ENCODE data around the gene ANO2. TPM values are rescaled to one million over a fixed set of nuclear protein-coding genes. Genes with fewer than 3 reads are reported as not detected.

The ANO2 gene
- total and polyA plus RNA-seq, 4 donors: 0.03 to 0.25 (median 0.15) TPM

DNA sequence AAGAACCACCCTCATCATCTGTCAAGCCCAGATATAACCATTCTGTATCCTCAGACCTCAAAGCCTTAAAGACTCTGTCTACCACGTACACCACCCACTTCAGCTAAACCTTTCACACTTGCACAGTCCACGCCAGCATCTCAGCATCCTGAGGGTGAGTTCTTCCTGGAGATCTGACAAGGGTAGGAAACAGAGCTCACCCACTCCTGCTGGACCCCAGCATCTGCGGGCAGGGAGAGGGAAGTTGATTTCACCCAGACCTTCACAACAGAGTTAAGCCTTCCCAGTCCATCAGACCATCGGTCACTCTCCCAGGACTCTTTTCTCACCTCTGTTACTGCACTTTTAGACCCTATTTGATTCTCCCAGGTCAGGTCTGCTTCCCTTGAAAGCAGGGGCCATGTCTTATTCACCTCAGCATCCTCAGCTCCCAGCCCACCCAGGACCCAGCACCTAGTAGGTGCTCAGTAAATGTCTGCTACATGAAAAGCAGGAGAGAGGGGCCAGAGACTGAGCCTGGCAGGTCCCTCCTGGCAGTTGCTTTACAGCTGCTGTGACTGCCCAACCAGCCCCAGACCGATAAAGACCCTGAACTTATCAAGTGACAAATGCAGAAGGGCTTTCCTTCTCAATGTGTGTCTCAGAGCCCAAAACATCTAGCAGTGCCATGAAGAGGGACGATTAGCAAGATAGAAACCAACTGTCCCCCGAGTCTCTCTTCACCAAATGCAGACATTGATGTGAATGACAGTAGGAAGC, 34.1 kb downstream of the ANO2 start (continued):
- TF ChIP-seq, protein P1, sequence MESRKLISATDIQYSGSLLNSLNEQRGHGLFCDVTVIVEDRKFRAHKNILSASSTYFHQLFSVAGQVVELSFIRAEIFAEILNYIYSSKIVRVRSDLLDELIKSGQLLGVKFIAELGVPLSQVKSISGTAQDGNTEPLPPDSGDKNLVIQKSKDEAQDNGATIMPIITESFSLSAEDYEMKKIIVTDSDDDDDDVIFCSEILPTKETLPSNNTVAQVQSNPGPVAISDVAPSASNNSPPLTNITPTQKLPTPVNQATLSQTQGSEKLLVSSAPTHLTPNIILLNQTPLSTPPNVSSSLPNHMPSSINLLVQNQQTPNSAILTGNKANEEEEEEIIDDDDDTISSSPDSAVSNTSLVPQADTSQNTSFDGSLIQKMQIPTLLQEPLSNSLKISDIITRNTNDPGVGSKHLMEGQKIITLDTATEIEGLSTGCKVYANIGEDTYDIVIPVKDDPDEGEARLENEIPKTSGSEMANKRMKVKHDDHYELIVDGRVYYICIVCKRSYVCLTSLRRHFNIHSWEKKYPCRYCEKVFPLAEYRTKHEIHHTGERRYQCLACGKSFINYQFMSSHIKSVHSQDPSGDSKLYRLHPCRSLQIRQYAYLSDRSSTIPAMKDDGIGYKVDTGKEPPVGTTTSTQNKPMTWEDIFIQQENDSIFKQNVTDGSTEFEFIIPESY (IDR thresholded peaks at IDR 0.05): no peak

DNA sequence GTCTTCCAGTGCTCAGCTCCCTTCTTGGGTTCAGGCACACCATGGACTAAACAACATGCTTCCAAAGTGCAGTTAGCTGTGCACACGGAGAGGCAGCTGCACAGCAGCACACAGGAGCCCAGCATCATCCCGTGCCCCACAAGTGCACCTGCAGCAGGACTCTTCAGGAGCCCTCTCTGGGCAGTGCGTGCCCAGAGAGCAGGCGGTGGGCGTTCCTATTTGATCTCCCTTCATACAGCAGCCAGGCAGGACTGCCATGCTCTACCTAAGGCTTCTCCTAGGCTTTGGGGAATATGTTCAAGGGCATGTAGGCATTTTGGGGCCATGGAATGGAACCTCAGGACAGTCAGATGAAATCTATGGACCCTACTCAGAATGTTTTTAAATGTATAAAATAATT, 35.5 kb downstream of the ANO2 start:
- 83% methylated on average over 5 of the region's 5 CpGs for WGBS
- no peaks in the 10 kb centered on the region for H3K36me3 ChIP-seq (ENCODE audit: control insufficient read depth in 4 of 4, insufficient read depth in 3 of 4, low read depth in 1 of 4, low read length in 3 of 4)
- H3K27ac ChIP-seq (ENCODE audit: low read depth in 1 of 2, low read length in 2 of 2): no peak overlapping the region
- no peak for DNase-seq (ENCODE audit: low spot score)
- H3K4me3 ChIP-seq (ENCODE audit: low read depth in 1 of 3, low read length in 3 of 3): no peak overlapping the region
- peaks cover 0 to 3% (median 0%) of the 10 kb centered on the region in 4 donors for H3K27me3 ChIP-seq (ENCODE audit: control insufficient read depth in 4 of 4, insufficient read depth in 4 of 4, low read length in 3 of 4)
- H3K4me1 ChIP-seq (ENCODE audit: control insufficient read depth in 4 of 4, insufficient read depth in 4 of 4, low read length in 3 of 4): no peaks in the 10 kb centered on the region
- TF ChIP-seq RXRA (IDR thresholded peaks at IDR 0.05): no peak
- no peak for TF ChIP-seq HNF4A (conservative IDR thresholded peaks at IDR 0.05)
- TF ChIP-seq, protein P2, sequence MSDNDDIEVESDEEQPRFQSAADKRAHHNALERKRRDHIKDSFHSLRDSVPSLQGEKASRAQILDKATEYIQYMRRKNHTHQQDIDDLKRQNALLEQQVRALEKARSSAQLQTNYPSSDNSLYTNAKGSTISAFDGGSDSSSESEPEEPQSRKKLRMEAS (IDR thresholded peaks at IDR 0.05): no peak
- TF ChIP-seq NR2F2 (IDR thresholded peaks at IDR 0.05): no peak
- TF ChIP-seq FOXA2 (IDR thresholded peaks at IDR 0.05): no peak
- no peak for TF ChIP-seq TAF1 (conservative IDR thresholded peaks at IDR 0.05)
- no peak for TF ChIP-seq SP1 (IDR thresholded peaks at IDR 0.05)
- TF ChIP-seq, protein P3, sequence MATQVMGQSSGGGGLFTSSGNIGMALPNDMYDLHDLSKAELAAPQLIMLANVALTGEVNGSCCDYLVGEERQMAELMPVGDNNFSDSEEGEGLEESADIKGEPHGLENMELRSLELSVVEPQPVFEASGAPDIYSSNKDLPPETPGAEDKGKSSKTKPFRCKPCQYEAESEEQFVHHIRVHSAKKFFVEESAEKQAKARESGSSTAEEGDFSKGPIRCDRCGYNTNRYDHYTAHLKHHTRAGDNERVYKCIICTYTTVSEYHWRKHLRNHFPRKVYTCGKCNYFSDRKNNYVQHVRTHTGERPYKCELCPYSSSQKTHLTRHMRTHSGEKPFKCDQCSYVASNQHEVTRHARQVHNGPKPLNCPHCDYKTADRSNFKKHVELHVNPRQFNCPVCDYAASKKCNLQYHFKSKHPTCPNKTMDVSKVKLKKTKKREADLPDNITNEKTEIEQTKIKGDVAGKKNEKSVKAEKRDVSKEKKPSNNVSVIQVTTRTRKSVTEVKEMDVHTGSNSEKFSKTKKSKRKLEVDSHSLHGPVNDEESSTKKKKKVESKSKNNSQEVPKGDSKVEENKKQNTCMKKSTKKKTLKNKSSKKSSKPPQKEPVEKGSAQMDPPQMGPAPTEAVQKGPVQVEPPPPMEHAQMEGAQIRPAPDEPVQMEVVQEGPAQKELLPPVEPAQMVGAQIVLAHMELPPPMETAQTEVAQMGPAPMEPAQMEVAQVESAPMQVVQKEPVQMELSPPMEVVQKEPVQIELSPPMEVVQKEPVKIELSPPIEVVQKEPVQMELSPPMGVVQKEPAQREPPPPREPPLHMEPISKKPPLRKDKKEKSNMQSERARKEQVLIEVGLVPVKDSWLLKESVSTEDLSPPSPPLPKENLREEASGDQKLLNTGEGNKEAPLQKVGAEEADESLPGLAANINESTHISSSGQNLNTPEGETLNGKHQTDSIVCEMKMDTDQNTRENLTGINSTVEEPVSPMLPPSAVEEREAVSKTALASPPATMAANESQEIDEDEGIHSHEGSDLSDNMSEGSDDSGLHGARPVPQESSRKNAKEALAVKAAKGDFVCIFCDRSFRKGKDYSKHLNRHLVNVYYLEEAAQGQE (IDR thresholded peaks at IDR 0.05): no peak
- no peak overlapping the region for H3K9ac ChIP-seq (ENCODE audit: low read depth in 1 of 2, low read length in 2 of 2)
- no peaks in the 10 kb centered on the region for H3K9me3 ChIP-seq (ENCODE audit: control insufficient read depth in 4 of 4, low read length in 3 of 4)

DNA sequence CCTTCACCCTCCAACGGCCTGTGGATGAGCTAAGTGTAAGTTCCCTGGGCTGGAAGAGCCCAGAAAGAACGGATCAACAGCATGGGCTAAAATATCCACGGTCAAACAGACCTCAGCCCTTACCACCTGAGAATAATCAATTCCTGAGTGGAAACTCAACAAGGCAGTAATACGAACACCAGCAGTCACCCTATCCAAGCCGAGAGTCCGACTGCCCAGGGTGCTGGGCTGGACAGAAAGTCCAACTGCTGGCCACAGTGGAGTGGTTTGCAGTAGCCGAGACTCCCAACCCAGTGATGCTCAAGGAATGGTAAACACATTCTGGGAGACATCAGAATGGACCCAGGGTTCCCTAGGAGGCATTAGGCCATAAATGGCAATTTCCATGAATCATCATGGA, 36.8 kb downstream of the ANO2 start:
- H3K4me3 ChIP-seq (ENCODE audit: low read depth in 1 of 3, low read length in 3 of 3): no peak overlapping the region
- H3K4me1 ChIP-seq (ENCODE audit: control insufficient read depth in 4 of 4, insufficient read depth in 4 of 4, low read length in 3 of 4): no peaks in the 10 kb centered on the region
- H3K9me3 ChIP-seq (ENCODE audit: control insufficient read depth in 4 of 4, low read length in 3 of 4): no peaks in the 10 kb centered on the region
- no peak overlapping the region for H3K27ac ChIP-seq (ENCODE audit: low read depth in 1 of 2, low read length in 2 of 2)
- no peaks in the 10 kb centered on the region for H3K36me3 ChIP-seq (ENCODE audit: control insufficient read depth in 4 of 4, insufficient read depth in 3 of 4, low read depth in 1 of 4, low read length in 3 of 4)
- H3K27me3 ChIP-seq (ENCODE audit: control insufficient read depth in 4 of 4, insufficient read depth in 4 of 4, low read length in 3 of 4): peaks cover 0 to 3% (median 0%) of the 10 kb centered on the region in 4 donors
- no peak overlapping the region for H3K9ac ChIP-seq (ENCODE audit: low read depth in 1 of 2, low read length in 2 of 2)
- DNase-seq (ENCODE audit: low spot score): no peak
- WGBS: 81% methylated on average over 7 of the region's 7 CpGs
- TF ChIP-seq GABPA (IDR thresholded peaks at IDR 0.05 in 1 of 2, conservative IDR thresholded peaks at IDR 0.05 in 1 of 2) (no peak), NR2F2 (IDR thresholded peaks at IDR 0.05) (no peak), RAD21 (IDR thresholded peaks at IDR 0.05) (no peak), JUND (IDR thresholded peaks at IDR 0.05) (no peak), HNF4A (conservative IDR thresholded peaks at IDR 0.05) (no peak), FOXA2 (IDR thresholded peaks at IDR 0.05) (no peak), RXRA (IDR thresholded peaks at IDR 0.05) (no peak), FOXA1 (IDR thresholded peaks at IDR 0.05) (no peak)
- TF ChIP-seq, protein P1 (IDR thresholded peaks at IDR 0.05): no peak
- TF ChIP-seq, protein P2 (IDR thresholded peaks at IDR 0.05): no peak
- TF ChIP-seq, protein P4, sequence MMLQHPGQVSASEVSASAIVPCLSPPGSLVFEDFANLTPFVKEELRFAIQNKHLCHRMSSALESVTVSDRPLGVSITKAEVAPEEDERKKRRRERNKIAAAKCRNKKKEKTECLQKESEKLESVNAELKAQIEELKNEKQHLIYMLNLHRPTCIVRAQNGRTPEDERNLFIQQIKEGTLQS (IDR thresholded peaks at IDR 0.05): no peak
- TF ChIP-seq, protein P5, sequence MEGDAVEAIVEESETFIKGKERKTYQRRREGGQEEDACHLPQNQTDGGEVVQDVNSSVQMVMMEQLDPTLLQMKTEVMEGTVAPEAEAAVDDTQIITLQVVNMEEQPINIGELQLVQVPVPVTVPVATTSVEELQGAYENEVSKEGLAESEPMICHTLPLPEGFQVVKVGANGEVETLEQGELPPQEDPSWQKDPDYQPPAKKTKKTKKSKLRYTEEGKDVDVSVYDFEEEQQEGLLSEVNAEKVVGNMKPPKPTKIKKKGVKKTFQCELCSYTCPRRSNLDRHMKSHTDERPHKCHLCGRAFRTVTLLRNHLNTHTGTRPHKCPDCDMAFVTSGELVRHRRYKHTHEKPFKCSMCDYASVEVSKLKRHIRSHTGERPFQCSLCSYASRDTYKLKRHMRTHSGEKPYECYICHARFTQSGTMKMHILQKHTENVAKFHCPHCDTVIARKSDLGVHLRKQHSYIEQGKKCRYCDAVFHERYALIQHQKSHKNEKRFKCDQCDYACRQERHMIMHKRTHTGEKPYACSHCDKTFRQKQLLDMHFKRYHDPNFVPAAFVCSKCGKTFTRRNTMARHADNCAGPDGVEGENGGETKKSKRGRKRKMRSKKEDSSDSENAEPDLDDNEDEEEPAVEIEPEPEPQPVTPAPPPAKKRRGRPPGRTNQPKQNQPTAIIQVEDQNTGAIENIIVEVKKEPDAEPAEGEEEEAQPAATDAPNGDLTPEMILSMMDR (IDR thresholded peaks at IDR 0.05; ENCODE audit: low read depth, low read length, missing input control): no peak

Data from liver (tissue), 9 donors.